ENCODE measurements around the gene TRAF5.

Gene TRAF5

DNA sequence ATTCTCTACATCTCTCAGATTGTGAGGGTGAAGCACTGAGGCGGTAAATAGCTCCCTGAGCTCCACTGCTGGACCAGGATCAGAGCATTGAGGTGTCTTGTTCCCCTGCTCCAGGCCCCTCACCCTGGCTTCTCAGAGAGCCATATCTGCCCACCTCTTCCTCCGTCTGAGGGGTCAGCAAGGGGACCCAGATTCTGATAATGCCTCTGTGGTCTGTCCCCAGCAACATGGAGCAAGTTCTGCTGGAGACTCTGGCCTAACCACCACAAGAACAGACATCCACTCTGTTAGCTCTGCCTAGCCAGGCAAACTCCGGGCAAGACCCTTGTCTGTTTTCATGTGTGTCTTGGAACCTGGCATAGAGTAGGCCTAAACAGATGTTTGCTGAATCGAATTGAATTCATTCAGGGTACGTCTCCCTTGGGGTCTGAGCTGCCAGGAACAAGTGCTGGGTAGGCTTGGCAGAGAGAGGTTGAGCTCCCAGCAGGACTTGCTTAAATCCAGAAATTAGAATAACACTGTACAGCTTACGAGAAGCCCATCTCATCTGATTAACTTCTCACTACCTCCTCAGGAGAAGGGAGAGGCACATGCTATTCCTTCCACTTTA is 2.3 kb downstream of the TRAF5 start:
- DNase-seq: peak; percentile 58

- DNase-seq: peak; percentile 65
Observed at GRCh38 chr1:211329764-211330201, 3.1 kb downstream of the TRAF5 start.

- no peak for DNase-seq
Observed at GRCh38 chr1:211330282-211330936, 3.8 kb downstream of the TRAF5 start.

DNA sequence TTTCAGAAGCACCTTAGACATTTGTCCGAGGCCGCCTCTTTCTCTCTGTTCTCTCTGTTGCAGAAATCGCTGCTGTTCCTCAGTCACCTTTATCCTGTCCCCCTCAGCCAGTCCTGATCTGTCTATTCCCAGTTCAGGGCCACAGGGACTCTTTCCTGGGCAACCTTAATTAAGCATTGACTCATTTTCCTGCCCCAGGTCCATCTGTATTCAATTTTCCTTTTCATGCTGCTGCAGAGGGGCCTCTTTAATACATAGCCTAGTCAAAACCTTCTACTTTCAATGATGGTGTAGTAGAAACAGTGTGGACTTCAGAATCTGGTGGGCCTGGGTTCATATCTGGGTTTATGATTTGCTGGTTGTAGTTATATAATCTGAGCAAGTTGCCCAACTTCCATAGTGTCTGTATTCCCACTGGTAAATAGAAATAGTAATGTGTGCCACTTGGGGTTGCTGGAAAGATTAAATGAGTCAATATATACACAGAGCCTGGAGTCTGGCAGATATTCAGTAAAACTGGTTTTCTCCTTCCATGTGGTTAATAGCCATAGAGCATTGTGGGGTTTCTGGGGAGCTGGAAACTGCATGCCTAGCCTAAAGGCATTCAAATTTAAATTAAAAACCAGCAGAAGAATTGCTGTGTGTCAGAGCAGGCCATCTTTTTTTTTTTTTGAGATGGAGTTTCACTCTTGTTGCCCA is 4.5 kb downstream of the TRAF5 start:
- DNase-seq: peak; percentile 32

DNA sequence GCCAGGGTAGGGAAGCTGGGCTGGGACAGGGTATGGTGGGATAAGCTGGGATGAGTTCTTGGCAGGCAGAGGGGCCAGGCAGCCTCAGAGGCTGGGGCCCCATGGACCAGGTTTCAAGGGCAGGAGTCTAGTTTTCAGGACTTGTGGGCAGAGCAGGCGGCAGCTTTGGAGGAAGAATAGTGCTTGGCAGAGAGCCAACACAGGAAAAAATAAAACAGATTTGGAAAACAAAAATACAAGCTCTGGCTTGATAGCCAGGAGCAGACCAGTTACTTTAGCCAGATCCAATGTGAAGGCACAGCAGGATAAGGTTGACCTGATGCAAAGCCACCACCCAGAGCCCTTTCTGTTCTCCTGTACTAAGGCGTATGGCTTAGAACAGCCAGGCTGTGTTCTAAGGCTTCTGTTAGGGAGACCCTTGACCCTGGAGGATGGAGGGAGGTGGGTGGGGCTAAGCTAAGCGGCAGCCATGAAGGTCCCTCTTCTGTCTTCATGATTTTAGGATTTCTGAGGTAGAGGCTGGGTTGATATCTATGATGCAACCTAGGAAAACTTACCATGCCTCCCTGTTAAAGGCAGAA is 5.5 kb downstream of the TRAF5 start:
- DNase-seq: peak; percentile 66

- peak; percentile 25 for DNase-seq
Observed at GRCh38 chr1:211332830-211333229, 6.2 kb downstream of the TRAF5 start.

- DNase-seq: peak; percentile 89
Observed at GRCh38 chr1:211333906-211334305, 7.3 kb downstream of the TRAF5 start.

GRCh38 chr1:211334986-211335385 is 8.4 kb downstream of the TRAF5 start:
- DNase-seq: peak; percentile 12

GRCh38 chr1:211335522-211336157 is 9.0 kb downstream of the TRAF5 start:
- DNase-seq: peak; percentile 74

GRCh38 chr1:211336161-211336560 is 9.5 kb downstream of the TRAF5 start:
- DNase-seq: peak; percentile 61

DNA sequence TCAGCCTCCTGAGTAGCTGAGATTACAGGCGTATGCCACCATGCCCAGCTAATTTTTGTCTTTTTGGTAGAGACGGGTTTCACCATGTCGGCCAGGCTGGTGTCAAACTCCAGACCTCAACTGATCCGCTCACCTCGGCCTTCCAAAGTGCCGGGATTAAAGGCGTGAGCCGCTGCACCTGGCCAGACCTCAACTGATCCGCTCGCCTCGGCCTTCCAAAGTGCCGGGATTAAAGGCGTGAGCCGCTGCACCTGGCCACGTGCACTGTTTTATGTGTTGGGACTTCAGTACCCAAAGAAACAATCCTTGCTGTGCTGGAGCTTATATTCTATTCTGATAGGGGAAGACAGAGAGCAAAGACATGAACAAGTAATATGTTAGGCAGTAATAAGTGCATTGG is 10.1 kb downstream of the TRAF5 start:
- DNase-seq: no peak

DNA sequence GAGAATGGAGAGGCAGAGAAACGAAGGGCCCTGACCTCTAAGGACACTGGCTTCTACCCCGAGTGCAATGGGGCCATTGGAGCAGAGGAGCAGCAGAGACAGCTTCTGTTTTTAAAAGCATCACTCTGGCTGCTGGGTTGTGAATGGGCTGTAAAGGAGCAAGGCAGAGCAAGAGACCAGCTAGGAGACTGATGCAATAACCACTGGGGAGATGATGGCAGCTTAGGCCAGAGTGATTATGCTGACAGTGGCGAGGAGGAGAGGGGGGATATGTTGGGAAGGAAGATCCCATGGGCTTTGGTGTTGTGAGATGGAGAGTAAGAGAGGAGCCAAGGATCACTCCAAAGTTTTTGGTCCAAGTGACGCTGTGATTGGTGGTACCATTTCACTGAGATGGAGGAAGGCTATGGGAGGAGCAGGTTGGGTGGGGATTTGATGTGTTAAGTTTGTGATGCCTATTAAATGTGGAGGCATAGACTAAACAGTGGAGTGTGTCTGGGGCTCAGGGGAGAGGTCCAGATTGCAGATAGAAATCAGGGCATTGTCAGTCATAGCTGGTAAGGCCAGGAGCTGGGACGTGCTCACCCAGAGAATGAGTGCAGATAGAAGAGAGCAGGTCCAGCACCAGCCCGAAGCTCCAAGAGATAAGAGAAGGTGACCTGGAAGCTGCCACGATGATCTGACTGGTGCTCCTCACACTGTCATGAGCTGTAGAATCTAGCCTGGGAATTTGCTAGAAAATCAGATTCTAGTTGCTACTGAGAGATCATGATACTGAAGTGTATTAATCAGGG is 11.0 kb downstream of the TRAF5 start:
- DNase-seq: no peak

DNA sequence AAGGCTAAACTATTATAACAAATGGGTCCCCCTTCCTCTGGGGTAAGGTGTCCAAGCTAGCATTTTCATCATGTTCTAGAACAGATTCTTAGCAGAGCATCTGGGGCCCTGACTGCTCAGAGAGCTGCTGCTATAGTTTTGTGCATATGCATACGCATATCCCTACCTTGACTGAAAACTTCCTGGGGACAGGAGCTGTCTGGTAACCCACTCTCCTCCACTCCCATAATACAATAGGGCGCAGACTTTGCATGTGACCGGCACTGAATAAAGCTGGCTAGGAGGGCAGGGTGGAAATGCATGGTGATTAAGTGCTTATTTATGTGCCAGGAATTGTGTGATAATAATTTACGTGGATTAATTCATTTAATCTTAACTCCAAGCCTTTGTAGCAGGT is 11.6 kb downstream of the TRAF5 start:
- DNase-seq: no peak

DNA sequence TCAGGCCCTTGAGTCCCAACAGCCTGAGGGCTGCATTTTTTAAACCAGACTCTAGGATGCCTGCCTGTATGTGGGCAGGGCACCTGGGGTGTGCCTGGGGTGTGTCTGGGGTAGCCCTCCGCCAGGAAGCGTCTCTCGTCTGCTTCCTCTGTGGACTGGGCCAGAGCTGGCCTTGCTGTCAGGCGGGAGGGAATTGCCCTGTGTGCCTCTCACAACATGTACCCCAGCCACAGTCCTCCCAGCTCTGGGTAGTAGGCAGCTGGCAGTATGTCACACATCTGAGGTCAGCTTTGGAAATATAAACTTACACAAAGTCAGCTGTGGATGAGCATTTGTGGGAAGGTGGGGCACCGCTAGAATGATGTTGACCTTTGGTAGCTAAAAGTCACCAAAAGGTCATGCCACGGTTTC is 13.0 kb downstream of the TRAF5 start:
- peak; percentile 9 for DNase-seq

- no peak for DNase-seq
Observed at GRCh38 chr1:211340622-211341507, 14.2 kb downstream of the TRAF5 start.

GRCh38 chr1:211341999-211342398 is 15.4 kb downstream of the TRAF5 start:
- no peak for DNase-seq

DNA sequence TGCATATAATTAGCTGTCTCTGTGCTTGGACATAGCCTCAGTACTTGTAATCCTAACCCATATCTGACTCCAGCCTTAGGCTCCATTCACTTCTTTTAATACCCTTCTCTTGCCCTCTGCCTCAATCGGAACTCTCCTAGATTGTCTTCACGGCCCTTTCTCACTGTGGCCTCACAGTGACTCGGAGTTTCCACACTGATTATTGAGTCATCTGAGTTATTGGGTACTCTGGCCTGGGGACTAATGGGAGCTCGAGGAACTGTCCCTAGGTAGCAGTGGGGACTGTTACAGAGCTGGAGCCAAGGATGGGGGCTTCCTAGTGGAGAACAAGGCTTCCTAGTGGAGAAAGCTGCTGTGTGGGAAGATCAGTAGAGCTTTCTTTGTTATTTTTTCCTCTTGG is 17.0 kb downstream of the TRAF5 start:
- DNase-seq: no peak

DNA sequence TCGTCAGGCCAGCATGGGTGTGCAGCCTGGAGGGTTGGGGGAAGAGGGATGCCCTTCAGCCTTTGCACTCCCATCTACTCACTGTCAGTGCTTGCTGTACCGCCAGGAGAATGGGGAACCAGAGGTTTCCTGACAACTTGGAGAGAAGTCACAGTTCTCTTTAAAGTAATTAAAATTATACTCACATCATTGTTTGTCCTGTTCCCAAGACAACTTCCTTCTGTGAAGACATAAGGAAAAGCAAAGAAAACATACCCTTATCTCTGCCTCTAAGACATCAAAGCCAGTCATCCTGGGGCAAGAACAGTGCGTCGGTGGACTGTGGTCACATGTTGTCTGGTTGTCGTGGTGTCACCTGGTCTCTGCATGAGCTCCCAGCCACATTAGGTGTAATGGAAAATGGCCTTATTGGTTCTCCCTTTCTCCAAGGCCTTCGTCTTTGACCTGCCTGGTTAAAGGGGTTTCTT is 17.6 kb downstream of the TRAF5 start:
- DNase-seq: no peak

DNA sequence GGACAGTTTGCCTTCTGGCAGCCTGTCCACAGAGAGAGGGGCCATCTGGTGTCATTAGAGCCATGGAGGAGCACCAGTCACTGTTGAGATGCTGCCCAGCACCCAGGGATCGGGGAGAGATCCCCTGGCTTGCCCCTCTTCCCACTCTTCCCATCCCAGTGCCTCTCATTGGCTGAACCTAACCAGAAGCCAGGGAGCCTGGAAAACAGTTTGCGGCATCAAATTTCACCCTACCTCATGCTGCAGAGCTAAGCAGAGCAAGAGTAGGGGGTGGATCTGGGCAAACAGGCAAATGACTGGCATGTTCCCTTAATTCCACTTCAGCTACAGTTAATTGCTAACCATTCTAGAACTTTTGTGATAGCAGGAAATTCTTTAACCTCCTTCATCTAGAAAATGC is 19.1 kb downstream of the TRAF5 start:
- DNase-seq: peak; percentile 85

GRCh38 chr1:211347077-211347844 is 20.6 kb downstream of the TRAF5 start:
- peak; percentile 76 for DNase-seq
